Hepatocyte (in vitro differentiated cells): ENCODE results near the gene SCYGR5. TPM values are rescaled to one million over a fixed set of nuclear protein-coding genes. Genes with fewer than 3 reads are reported as not detected.
"Not testable (repeated sequence)": the region's sequence is repeated elsewhere in the genome, so short reads cannot be mapped to it uniquely, and the experiment has no call there.

Source experiments
- DNase-seq: peaks from one replicate; pipeline ENCODE4 v3.0.0-alpha.2; 2016; ENCODE audit warnings: low spot score
- H2AFZ ChIP-seq: fragments of 200-600 bp; sonication (generic); 2 replicates; pipeline ENCODE4 v1.6.0; 2016; ENCODE audit warnings: antibody characterized with exemption, mild to moderate bottlenecking
- H3K27ac ChIP-seq: fragments of 200-600 bp; sonication (generic); 2 replicates; pipeline ENCODE4 v1.5.1; 2016; ENCODE audit warnings: mild to moderate bottlenecking
- H3K27me3 ChIP-seq: fragments of 200-600 bp; sonication (generic); 2 replicates; pipeline ENCODE4 v1.6.1; 2016
- H3K36me3 ChIP-seq: fragments of 200-600 bp; sonication (generic); replicated peaks from 2 replicates; pipeline ENCODE4 v1.5.1; 2016; ENCODE audit warnings: low read depth; ENCODE audit not compliant: insufficient read depth
- H3K4me1 ChIP-seq: fragments of 200-600 bp; sonication (generic); 2 replicates; pipeline ENCODE4 v1.5.1; 2016; ENCODE audit warnings: mild to moderate bottlenecking, moderate library complexity; ENCODE audit not compliant: insufficient read depth
- H3K4me2 ChIP-seq: fragments of 200-600 bp; sonication (generic); 2 replicates; pipeline ENCODE4 v1.6.0; 2016
- H3K4me3 ChIP-seq: fragments of 200-600 bp; sonication (generic); 2 replicates; pipeline ENCODE4 v1.5.1; 2016; ENCODE audit warnings: mild to moderate bottlenecking
- H3K79me2 ChIP-seq: fragments of 200-600 bp; sonication (generic); 2 replicates; pipeline ENCODE4 v1.6.0; 2017; ENCODE audit warnings: mild to moderate bottlenecking
- H3K9me2 ChIP-seq: fragments of 200-600 bp; sonication (generic); replicated peaks from 2 replicates; pipeline ENCODE4 v1.6.0; 2017; ENCODE audit warnings: mild to moderate bottlenecking; ENCODE audit not compliant: insufficient read depth
- H3K9me3 ChIP-seq: fragments of 200-600 bp; sonication (generic); 2 replicates; pipeline ENCODE4 v1.5.1; 2016; ENCODE audit warnings: low read depth, mild to moderate bottlenecking
- H4K20me1 ChIP-seq: fragments of 200-600 bp; sonication (generic); 2 replicates; pipeline ENCODE4 v1.6.0; 2016; ENCODE audit warnings: mild to moderate bottlenecking; ENCODE audit not compliant: insufficient read depth, poor library complexity, severe bottlenecking
- CTCF ChIP-seq: fragments of 200-600 bp; sonication (generic); IDR thresholded peaks from 2 replicates; pipeline ENCODE4 v1.5.1; 2016; ENCODE audit warnings: antibody characterized with exemption, mild to moderate bottlenecking; ENCODE audit not compliant: poor library complexity
- EZH2 ChIP-seq: fragments of 200-600 bp; sonication (generic); IDR thresholded peaks from 2 replicates; pipeline ENCODE4 v1.6.1; 2016; ENCODE audit warnings: antibody characterized with exemption, mild to moderate bottlenecking, borderline replicate concordance
- EZH2phosphoT487 ChIP-seq: fragments of 200-600 bp; sonication (generic); IDR thresholded peaks from one replicate; pipeline ENCODE4 v1.6.1; 2018; ENCODE audit warnings: antibody characterized with exemption, mild to moderate bottlenecking, low read depth, moderate library complexity; ENCODE audit not compliant: unreplicated experiment, severe bottlenecking
- WGBS: methylation state at CpG from one replicate; pipeline ENCODE4 v1.1.6; 2016; ENCODE audit warnings: low lambda C conversion rate; ENCODE audit errors: missing lambda C conversion rate; 5-methylcytosine and 5-hydroxymethylcytosine counted together
- polyA plus RNA-seq: library from polyadenylated mRNA; unstranded; fragments of >200 nt; fragmentation: Nextera tagmentation; extraction: Ambion mirVana; gene quantifications from 2 replicates; pipeline ENCODE4 v1.2.1, GENCODE V29; 2016
- total RNA-seq: library from RNA; depleted of rRNA; stranded (reverse); fragments of >200 nt; gene quantifications from 2 replicates; pipeline ENCODE4 v1.2.3, GENCODE V29; 2014

The SCYGR5 gene
- total RNA-seq = not detected in 2 replicates
- not detected in 2 replicates for polyA plus RNA-seq

- H3K36me3 ChIP-seq, DNase-seq, H3K27me3 ChIP-seq, H3K79me2 ChIP-seq, H3K27ac ChIP-seq, H3K4me2 ChIP-seq, H3K4me1 ChIP-seq, H3K4me3 ChIP-seq, H2AFZ ChIP-seq, H4K20me1 ChIP-seq, H3K9me3 ChIP-seq, H3K9me2 ChIP-seq: not testable (repeated sequence)
- 90% methylated on average over 13 of the region's 13 CpGs for WGBS
Observed at GRCh38 chr2:227666631-227667170, at the start of gene SCYGR5. Gene SCYGR5 (plus strand): TSS chr2:227666804. CDS start chr2:227666804, 0 bp downstream.

GRCh38 chr2:227617316-227618230, 49.0 kb upstream of the SCYGR5 start, which contains the start of gene SCYGR4:
Gene SCYGR4 (plus strand): TSS chr2:227617498. CDS start chr2:227617498, 0 bp downstream.
- H3K79me2 ChIP-seq = no peaks in the 10 kb centered on the region
- no peaks in the 10 kb centered on the region for H3K4me1 ChIP-seq
- WGBS = 89% methylated on average over 20 of the region's 20 CpGs
- no peaks in the 10 kb centered on the region for H4K20me1 ChIP-seq
- H3K27ac ChIP-seq = no peak within 1 kb of the TSS
- no peak for DNase-seq
- no peaks in the 10 kb centered on the region for H3K36me3 ChIP-seq
- H3K27me3 ChIP-seq = no peaks in the 10 kb centered on the region
- no peaks in the 10 kb centered on the region for H3K9me2 ChIP-seq
- no peak within 1 kb of the TSS for H2AFZ ChIP-seq
- H3K4me3 ChIP-seq = no peak within 1 kb of the TSS
- TF ChIP-seq EZH2phosphoT487 = no peak
- TF ChIP-seq EZH2 = no peak
- no peak for TF ChIP-seq CTCF
- H3K4me2 ChIP-seq = no peak within 1 kb of the TSS
- no peaks in the 10 kb centered on the region for H3K9me3 ChIP-seq

GRCh38 chr2:227623226-227623625, 43.4 kb upstream of the SCYGR5 start:
- no peaks in the 10 kb centered on the region for H3K36me3 ChIP-seq
- H3K27me3 ChIP-seq = no peaks in the 10 kb centered on the region
- no peaks in the 10 kb centered on the region for H3K79me2 ChIP-seq
- no peaks in the 10 kb centered on the region for H3K4me1 ChIP-seq
- no peak overlapping the region for H2AFZ ChIP-seq
- peak; percentile 20 for DNase-seq
- H3K4me3 ChIP-seq = no peak overlapping the region
- no peak for TF ChIP-seq CTCF
- TF ChIP-seq EZH2 = no peak
- no peak for TF ChIP-seq EZH2phosphoT487
- no peak overlapping the region for H3K4me2 ChIP-seq
- no peaks in the 10 kb centered on the region for H3K9me2 ChIP-seq
- no peaks in the 10 kb centered on the region for H4K20me1 ChIP-seq
- H3K9me3 ChIP-seq = no peaks in the 10 kb centered on the region
- H3K27ac ChIP-seq = peak overlapping the region; percentile 65

GRCh38 chr2:227625420-227625819, 41.2 kb upstream of the SCYGR5 start:
- no peak overlapping the region for H2AFZ ChIP-seq
- no peaks in the 10 kb centered on the region for H3K36me3 ChIP-seq
- no peaks in the 10 kb centered on the region for H3K9me3 ChIP-seq
- no peaks in the 10 kb centered on the region for H3K27me3 ChIP-seq
- TF ChIP-seq EZH2phosphoT487 (no peak), EZH2 (no peak)
- no peak overlapping the region for H3K27ac ChIP-seq
- DNase-seq = no peak
- WGBS = 67% methylated on average over 2 of the region's 2 CpGs
- no peak overlapping the region for H3K4me2 ChIP-seq
- no peak overlapping the region for H3K4me3 ChIP-seq
- no peaks in the 10 kb centered on the region for H3K4me1 ChIP-seq
- no peaks in the 10 kb centered on the region for H3K9me2 ChIP-seq
- no peaks in the 10 kb centered on the region for H3K79me2 ChIP-seq
- H4K20me1 ChIP-seq = no peaks in the 10 kb centered on the region
